ENCODE data around the gene GOLGA1.
"Not testable (repeated sequence)": the region's sequence is repeated elsewhere in the genome, so short reads cannot be mapped to it uniquely, and the experiment has no call there.

The GOLGA1 gene

GRCh38 chr9:124846467-124846866, 94.4 kb downstream of the GOLGA1 start:
- ATAC-seq; H3K36me3 Mint-ChIP-seq; DNase-seq (ENCODE audit: low spot score in 2 of 2); H3K4me3 Mint-ChIP-seq; H3K4me1 Mint-ChIP-seq; H3K9me3 Mint-ChIP-seq; H3K27ac Mint-ChIP-seq: not testable (repeated sequence)

DNA sequence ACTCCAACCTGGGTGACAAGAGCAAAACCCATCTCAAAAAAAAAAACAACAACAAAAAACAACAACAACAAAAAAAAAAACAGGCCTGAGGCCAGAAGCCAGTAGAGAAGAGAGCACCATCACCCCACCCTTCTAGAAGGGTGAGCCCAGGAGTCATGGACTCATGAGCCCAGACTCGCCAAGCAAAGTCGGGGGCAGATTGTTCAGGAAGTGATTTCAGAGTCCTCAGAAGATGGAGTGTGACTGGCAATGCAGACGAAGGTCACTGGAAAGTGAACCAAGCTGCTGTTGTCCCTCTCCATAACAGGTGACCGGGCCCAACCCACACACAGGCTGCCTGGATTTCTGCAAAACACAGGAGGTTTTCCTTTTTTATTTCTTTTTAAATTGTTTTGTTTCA, 96.6 kb downstream of the GOLGA1 start:
- Mint-ChIP-seq H3K27ac (no peak overlapping the region), H3K4me1 (no peaks in the 10 kb centered on the region), H3K9me3 (no peaks in the 10 kb centered on the region), H3K4me3 (no peak overlapping the region), H3K36me3 (no peaks in the 10 kb centered on the region)
- no peak for ATAC-seq
- no peak for DNase-seq (ENCODE audit: low spot score in 2 of 2)

DNA sequence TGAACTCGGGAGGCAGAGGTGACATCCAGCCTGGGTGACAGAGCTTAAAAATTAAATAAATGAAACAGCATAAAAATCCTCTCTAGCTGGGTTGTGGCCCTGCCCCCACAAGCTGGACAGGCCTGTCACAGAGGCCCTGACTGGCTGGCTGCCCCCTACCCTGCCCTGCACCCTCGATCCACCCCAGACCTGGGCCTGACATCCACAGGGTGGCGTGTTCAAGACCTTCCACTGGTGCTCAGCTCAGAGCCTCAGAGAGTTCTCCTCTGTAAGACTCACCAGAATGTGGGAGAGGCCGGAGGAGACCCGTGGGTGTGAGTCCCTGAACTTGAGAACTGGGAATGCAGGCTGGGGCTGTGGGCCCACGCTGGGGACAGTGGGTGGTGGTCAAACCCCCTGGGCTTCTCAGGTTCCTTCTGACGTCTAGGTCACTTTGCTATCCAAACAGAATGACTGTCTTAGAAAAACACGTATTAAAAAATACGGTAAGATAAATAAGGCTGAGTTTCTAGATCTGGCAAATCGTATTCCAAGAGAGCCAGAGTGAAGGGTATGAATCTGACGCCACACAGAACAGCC, 97.3 kb downstream of the GOLGA1 start:
- Mint-ChIP-seq H3K9me3 (no peaks in the 10 kb centered on the region), H3K4me3 (no peak overlapping the region), H3K27ac (no peak overlapping the region), H3K36me3 (no peaks in the 10 kb centered on the region), H3K4me1 (no peaks in the 10 kb centered on the region)
- ATAC-seq = no peak
- no peak for DNase-seq (ENCODE audit: low spot score in 2 of 2)

DNA sequence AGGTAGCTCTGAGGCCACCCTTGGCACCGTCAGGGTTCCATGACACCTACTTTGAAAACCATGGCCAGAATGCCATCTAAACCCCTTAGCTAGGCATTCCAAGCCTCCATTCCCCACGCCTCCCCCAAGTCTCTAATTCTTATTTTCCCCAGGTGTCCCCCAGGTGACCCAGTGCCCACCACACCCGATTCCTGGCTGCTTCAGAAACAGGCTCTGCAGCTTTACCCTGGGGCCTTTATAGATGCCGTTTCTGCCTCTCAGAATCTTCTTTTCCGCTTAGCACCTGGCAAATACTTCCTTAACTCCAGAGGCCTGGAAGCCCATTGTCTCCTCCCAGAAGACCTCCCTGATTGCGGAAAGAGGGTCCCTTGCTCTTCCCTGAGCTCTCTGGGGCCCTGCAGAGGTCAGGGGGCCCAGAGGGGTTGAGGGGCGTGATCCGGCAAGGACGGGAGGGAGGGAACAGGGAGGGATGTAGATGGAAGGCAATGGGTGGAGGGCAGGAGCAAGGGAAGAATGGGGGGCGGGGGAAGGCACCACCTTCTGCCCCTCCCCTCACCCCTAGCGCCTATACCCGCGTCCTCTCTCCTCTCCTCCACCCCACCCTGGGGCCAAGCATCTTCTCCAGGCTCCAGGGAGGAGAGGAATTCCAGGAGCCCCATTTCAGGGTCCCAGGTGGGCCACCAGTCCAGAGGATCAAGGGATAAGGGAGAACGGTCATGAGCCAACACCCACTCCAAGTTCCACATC, 99.6 kb downstream of the GOLGA1 start:
- Mint-ChIP-seq H3K9me3 (no peaks in the 10 kb centered on the region), H3K36me3 (no peaks in the 10 kb centered on the region), H3K27ac (no peak overlapping the region), H3K4me1 (no peaks in the 10 kb centered on the region), H3K4me3 (no peak overlapping the region)
- no peak for DNase-seq (ENCODE audit: low spot score in 2 of 2)
- no peak for ATAC-seq

GRCh38 chr9:124840300-124840833, 100.5 kb downstream of the GOLGA1 start:
- H3K9me3 Mint-ChIP-seq = no peaks in the 10 kb centered on the region
- no peak overlapping the region for H3K4me3 Mint-ChIP-seq
- no peaks in the 10 kb centered on the region for H3K36me3 Mint-ChIP-seq
- ATAC-seq (no peak), DNase-seq (ENCODE audit: low spot score in 2 of 2) (no peak)
- no peaks in the 10 kb centered on the region for H3K4me1 Mint-ChIP-seq
- no peak overlapping the region for H3K27ac Mint-ChIP-seq

- DNase-seq (ENCODE audit: low spot score in 2 of 2) (no peak), ATAC-seq (peak; percentile 32)
- Mint-ChIP-seq H3K27ac (no peak overlapping the region), H3K4me1 (no peaks in the 10 kb centered on the region), H3K4me3 (no peak overlapping the region), H3K36me3 (no peaks in the 10 kb centered on the region), H3K9me3 (no peaks in the 10 kb centered on the region)
Measured at GRCh38 chr9:124839612-124840299, 101.1 kb downstream of the GOLGA1 start.

GRCh38 chr9:124838567-124839275, 102.2 kb downstream of the GOLGA1 start:
- ATAC-seq; H3K4me1 Mint-ChIP-seq; H3K36me3 Mint-ChIP-seq; H3K27ac Mint-ChIP-seq; H3K9me3 Mint-ChIP-seq; H3K4me3 Mint-ChIP-seq; DNase-seq (ENCODE audit: low spot score in 2 of 2): not testable (repeated sequence)

DNA sequence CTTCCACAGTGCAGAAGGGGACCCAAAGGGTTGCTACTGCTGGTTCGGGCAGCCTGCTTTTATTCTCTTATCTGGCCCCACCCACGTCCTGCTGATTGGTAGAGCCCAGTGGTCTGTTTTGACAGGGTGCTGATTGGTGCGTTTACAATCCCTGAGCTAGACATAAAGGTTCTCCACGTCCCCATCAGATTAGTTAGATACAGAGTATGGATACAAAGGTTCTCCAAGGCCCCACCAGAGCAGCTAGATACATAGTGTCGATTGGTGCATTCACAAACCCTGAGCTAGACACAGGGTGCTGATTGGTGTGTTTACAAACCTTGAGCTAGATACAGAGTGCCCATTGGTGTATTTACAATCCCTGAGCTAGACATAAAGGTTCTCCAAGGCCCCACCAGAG, 102.8 kb downstream of the GOLGA1 start:
- not testable (repeated sequence) for H3K9me3 Mint-ChIP-seq

DNA sequence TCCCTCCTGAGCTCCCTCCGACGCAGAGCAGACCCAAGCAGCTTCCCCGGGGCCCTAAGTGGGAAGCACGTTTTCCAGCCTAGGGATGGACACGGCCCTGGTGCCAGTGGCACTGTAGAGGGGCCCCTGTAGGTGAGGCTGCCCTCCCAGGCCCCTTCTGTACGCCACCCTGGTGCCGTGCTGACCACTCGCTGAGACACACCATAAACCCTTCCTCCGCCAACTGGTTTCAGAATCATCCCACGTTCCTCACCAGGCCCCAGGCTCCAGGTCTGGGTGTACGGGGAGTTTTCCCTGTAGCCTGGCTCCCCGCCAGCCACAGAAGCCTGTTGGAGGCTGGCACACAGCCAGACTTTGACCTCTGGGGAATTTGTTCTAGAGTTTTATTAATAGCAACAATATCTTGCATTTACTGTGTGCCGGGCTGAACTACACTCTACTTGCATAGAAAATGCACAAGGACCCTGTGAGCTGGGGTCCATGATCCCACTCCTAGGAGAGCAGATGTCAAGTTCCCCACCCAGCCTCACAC, 105.8 kb downstream of the GOLGA1 start:
- no peak overlapping the region for H3K4me3 Mint-ChIP-seq
- no peaks in the 10 kb centered on the region for H3K9me3 Mint-ChIP-seq
- ATAC-seq = no peak
- H3K27ac Mint-ChIP-seq = no peak overlapping the region
- H3K4me1 Mint-ChIP-seq = no peaks in the 10 kb centered on the region
- no peak for DNase-seq (ENCODE audit: low spot score in 2 of 2)
- H3K36me3 Mint-ChIP-seq = no peaks in the 10 kb centered on the region

More for the DNA sequence above, 102.8 kb downstream of the GOLGA1 start:
- not testable (repeated sequence) for H3K4me1 Mint-ChIP-seq; H3K36me3 Mint-ChIP-seq; DNase-seq (ENCODE audit: low spot score in 2 of 2); H3K4me3 Mint-ChIP-seq; ATAC-seq; H3K27ac Mint-ChIP-seq

DNA sequence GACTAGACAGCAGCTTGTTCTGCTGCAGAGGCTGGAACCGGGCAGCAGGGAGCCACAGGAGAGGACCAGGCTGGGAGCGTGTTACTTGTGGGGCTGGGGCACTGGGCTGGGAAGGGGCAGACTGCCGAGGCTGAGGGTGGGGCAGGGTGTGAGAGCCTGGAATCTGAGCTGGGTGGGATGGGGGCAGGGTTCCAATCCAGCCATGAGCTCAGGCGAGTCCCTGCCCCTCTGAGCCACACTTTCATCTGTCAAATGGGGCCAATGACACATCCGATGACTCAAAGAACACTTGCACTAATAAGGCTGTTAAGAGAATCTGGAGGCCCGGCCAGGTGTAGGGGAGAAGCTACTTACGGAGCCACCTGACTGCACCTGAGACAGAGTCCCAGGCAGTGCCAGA, 106.3 kb downstream of the GOLGA1 start:
- H3K36me3 Mint-ChIP-seq = no peaks in the 10 kb centered on the region
- H3K27ac Mint-ChIP-seq = no peak overlapping the region
- no peak overlapping the region for H3K4me3 Mint-ChIP-seq
- H3K9me3 Mint-ChIP-seq = no peaks in the 10 kb centered on the region
- H3K4me1 Mint-ChIP-seq = no peaks in the 10 kb centered on the region
- DNase-seq (ENCODE audit: low spot score in 2 of 2) (no peak), ATAC-seq (peak; percentile 45)

GRCh38 chr9:124831642-124832364, 109.1 kb downstream of the GOLGA1 start:
- no peaks in the 10 kb centered on the region for H3K9me3 Mint-ChIP-seq
- no peaks in the 10 kb centered on the region for H3K4me1 Mint-ChIP-seq
- H3K4me3 Mint-ChIP-seq = no peak overlapping the region
- DNase-seq (ENCODE audit: low spot score in 2 of 2) = no peak
- H3K36me3 Mint-ChIP-seq = no peaks in the 10 kb centered on the region
- no peak overlapping the region for H3K27ac Mint-ChIP-seq
- ATAC-seq = no peak

GRCh38 chr9:124830593-124830992, 110.3 kb downstream of the GOLGA1 start:
- Mint-ChIP-seq H3K4me1 (no peaks in the 10 kb centered on the region), H3K27ac (no peak overlapping the region)

GRCh38 chr9:124829334-124829669, 111.6 kb downstream of the GOLGA1 start:
- Mint-ChIP-seq H3K27ac (peak overlapping the region; percentile 18), H3K9me3 (no peaks in the 10 kb centered on the region), H3K36me3 (no peaks in the 10 kb centered on the region), H3K4me1 (no peaks in the 10 kb centered on the region), H3K4me3 (no peak overlapping the region)
- ATAC-seq = no peak
- DNase-seq (ENCODE audit: low spot score in 2 of 2) = no peak

More at GRCh38 chr9:124830593-124830992, 110.3 kb downstream of the GOLGA1 start:
- ATAC-seq (no peak), DNase-seq (ENCODE audit: low spot score in 2 of 2) (no peak)
- H3K9me3 Mint-ChIP-seq = no peaks in the 10 kb centered on the region
- H3K4me3 Mint-ChIP-seq = no peak overlapping the region
- no peaks in the 10 kb centered on the region for H3K36me3 Mint-ChIP-seq

GRCh38 chr9:124828489-124829333, 112.2 kb downstream of the GOLGA1 start:
- no peaks in the 10 kb centered on the region for H3K36me3 Mint-ChIP-seq
- no peaks in the 10 kb centered on the region for H3K9me3 Mint-ChIP-seq
- H3K4me3 Mint-ChIP-seq = no peak overlapping the region
- ATAC-seq (no peak), DNase-seq (ENCODE audit: low spot score in 2 of 2) (no peak)
- H3K4me1 Mint-ChIP-seq = no peaks in the 10 kb centered on the region
- H3K27ac Mint-ChIP-seq = peak overlapping the region; percentile 18
